Measurements from ENCODE around the gene USF2.

GRCh38 chr19:35279374-35279773, 10.6 kb downstream of the USF2 start:
- TF ChIP-seq CTCF (IDR thresholded peaks at IDR 0.05) (no peak), ZFX (IDR thresholded peaks at IDR 0.05; ENCODE audit: borderline replicate concordance) (no peak)

All from 22Rv1 (cell line).